Caco-2 (cell line): ENCODE data around the gene SLC6A17. TPM values are rescaled to one million over a fixed set of nuclear protein-coding genes. Genes with fewer than 3 reads are reported as not detected.

ENCODE experiments used
- Bru-seq: library from RNA; stranded (reverse); fragments of 400-500 nt; gene quantifications from one replicate; lab custom pipeline; 2021; lab: Mats Ljungman, UMichigan
- BruChase-seq, 2 experiments: library from RNA; stranded (reverse); fragments of 400-500 nt; gene quantifications; one replicate each; lab custom pipeline; 2021; lab: Mats Ljungman, UMichigan
- BruUV-seq: library from RNA; stranded (reverse); fragments of 400-500 nt; replicated peaks from 2 replicates; lab custom pipeline; 2021; lab: Mats Ljungman, UMichigan
- CTCF ChIA-PET: fragments of 300-600 bp; sonication (Branson Sonifier 250); formaldehyde crosslinking; loops from one replicate; lab custom pipeline; 2022; ENCODE audit warnings: antibody characterized with exemption; lab: Charles Lee
- POLR2A ChIA-PET: fragments of 300-600 bp; sonication (Branson Sonifier 250); formaldehyde crosslinking; loops from one replicate; lab custom pipeline; 2022; ENCODE audit warnings: antibody characterized with exemption; lab: Charles Lee
- DNase-seq, 2 experiments: peaks; one replicate each; pipeline versions ENCODE4 v3.0.0 to v3.0.0-alpha.2; 2020 to 2022
- H3K27me3 ChIP-seq: replicated peaks from 2 replicates; pipeline ENCODE4 v1.6.0; 2011; ENCODE audit warnings: low read length; ENCODE audit not compliant: control insufficient read depth, insufficient read depth
- H3K36me3 ChIP-seq: 2 replicates; pipeline ENCODE4 v1.5.1; 2011; ENCODE audit warnings: low read length; ENCODE audit not compliant: control insufficient read depth, insufficient read depth
- H3K4me1 ChIP-seq: fragments of 250-450 bp; sonication (Bioruptor Pico); 2 replicates; pipeline ENCODE4 v1.5.1; 2020; ENCODE audit warnings: mild to moderate bottlenecking
- H3K4me3 ChIP-seq: 2 replicates; pipeline ENCODE4 v1.5.1; 2011; ENCODE audit warnings: low read depth, mild to moderate bottlenecking, control low read depth, low read length
- H3K9me3 ChIP-seq: fragments of 250-450 bp; sonication (Bioruptor Pico); 2 replicates; pipeline ENCODE4 v1.5.1; 2020; ENCODE audit warnings: mild to moderate bottlenecking, moderate library complexity
- H3K27ac Mint-ChIP-seq: one replicate; pipeline ENCODE4 v1.8.0; 2022; ENCODE audit warnings: mixed read lengths; ENCODE audit not compliant: unreplicated experiment
- H3K27me3 Mint-ChIP-seq: one replicate; pipeline ENCODE4 v1.8.0; 2022; ENCODE audit warnings: mixed read lengths; ENCODE audit not compliant: insufficient read depth, unreplicated experiment
- H3K36me3 Mint-ChIP-seq: one replicate; pipeline ENCODE4 v1.8.0; 2022; ENCODE audit warnings: mild to moderate bottlenecking, mixed read lengths; ENCODE audit not compliant: insufficient read depth, unreplicated experiment
- H3K4me1 Mint-ChIP-seq: one replicate; pipeline ENCODE4 v1.8.0; 2022; ENCODE audit warnings: low read depth, mixed read lengths; ENCODE audit not compliant: unreplicated experiment
- H3K4me3 Mint-ChIP-seq: one replicate; pipeline ENCODE4 v1.8.0; 2022; ENCODE audit warnings: mild to moderate bottlenecking, moderate library complexity, mixed read lengths; ENCODE audit not compliant: unreplicated experiment
- H3K9me3 Mint-ChIP-seq: one replicate; pipeline ENCODE4 v1.8.0; 2022; ENCODE audit warnings: mixed read lengths; ENCODE audit not compliant: unreplicated experiment
- CTCF ChIP-seq, 2 experiments: fragments of 200-600 bp in 1 of 2; IDR thresholded peaks; 1 replicate in 1 of 2; 2 replicates in 1 of 2; pipeline versions ENCODE4 v1.5.1 to v1.8.0; 2011 to 2022; ENCODE audit warnings: antibody characterized with exemption in 1 of 2, control low read depth in 1 of 2, inconsistent platforms in 1 of 2, low read depth in 1 of 2, low read length in 1 of 2, mild to moderate bottlenecking in 1 of 2, moderate library complexity in 1 of 2; ENCODE audit not compliant: insufficient read depth in 1 of 2, severe bottlenecking in 1 of 2, unreplicated experiment in 1 of 2
- intact Hi-C: fragments of 100-400 bp; cut with micrococcal nuclease; formaldehyde crosslinking; loops from one replicate; pipeline ENCODE4 v1.10.0; 2022; ENCODE audit not compliant: unreplicated experiment
- long read RNA-seq: library from polyadenylated mRNA; stranded (forward); transcript quantifications from one replicate; pipeline ENCODE4 v2.0.0, GENCODE V29; 2022
- total RNA-seq: library from RNA; stranded (reverse); gene quantifications from 2 replicates; pipeline ENCODE4 v1.2.3, GENCODE V29; 2022

SLC6A17 gene
- total RNA-seq (not detected in 2 replicates), Bru-seq, nascent RNA (percentile 2 among the genes with signal in this experiment), BruChase-seq, experiment 1, labeled RNA remaining after a 2-hour chase (percentile 5 among the genes with signal in this experiment), BruChase-seq, experiment 2, labeled RNA remaining after a 6-hour chase (percentile 7 among the genes with signal in this experiment)
- long read RNA-seq, result 0 reads

GRCh38 chr1:110150330-110151174, at the start of gene SLC6A17:
Gene SLC6A17, plus strand, starts transcription at chr1:110150494. Its CDS starts 16,436 bp downstream, at chr1:110166930.
- no peaks in the 10 kb centered on the region for H3K9me3 Mint-ChIP-seq
- Histone ChIP-seq H3K27me3 (no peaks in the 10 kb centered on the region), H3K36me3 (no peaks in the 10 kb centered on the region), H3K9me3 (no peaks in the 10 kb centered on the region), H3K4me1 (no peaks in the 10 kb centered on the region), H3K4me3 (no peak within 1 kb of the TSS)
- DNase-seq, result no peak
- ChIA-PET CTCF (no interaction called here), POLR2A (no interaction called here)
- no peak within 1 kb of the TSS for H3K27ac Mint-ChIP-seq
- intact Hi-C loops, result no loop called here
- TF ChIP-seq CTCF (IDR thresholded peaks at IDR 0.05; ENCODE audit: insufficient read depth in 1 of 2, low read depth in 1 of 2, low read length in 1 of 2, severe bottlenecking in 1 of 2, unreplicated experiment in 1 of 2), result no peak
- H3K4me1 Mint-ChIP-seq, result no peaks in the 10 kb centered on the region
- no TSS peak for BruUV-seq
- H3K27me3 Mint-ChIP-seq, result peaks cover 4% of the 10 kb centered on the region
- no peaks in the 10 kb centered on the region for H3K36me3 Mint-ChIP-seq
- H3K4me3 Mint-ChIP-seq, result no peak within 1 kb of the TSS

GRCh38 chr1:110102081-110102480, 48.2 kb upstream of the SLC6A17 start:
- Mint-ChIP-seq H3K27ac (no peak overlapping the region), H3K36me3 (no peaks in the 10 kb centered on the region), H3K4me3 (no peak overlapping the region), H3K4me1 (no peaks in the 10 kb centered on the region), H3K9me3 (no peaks in the 10 kb centered on the region), H3K27me3 (peaks cover 3% of the 10 kb centered on the region)
- intact Hi-C loops, result no loop called here
- no peaks in the 10 kb centered on the region for H3K4me1 ChIP-seq
- H3K27me3 ChIP-seq, result no peaks in the 10 kb centered on the region
- no peak overlapping the region for H3K4me3 ChIP-seq
- H3K9me3 ChIP-seq, result no peaks in the 10 kb centered on the region
- CTCF ChIA-PET, result no interaction called here
- BruUV-seq, result no TSS peak
- no peak for DNase-seq
- H3K36me3 ChIP-seq, result no peaks in the 10 kb centered on the region
- no peak for TF ChIP-seq CTCF (IDR thresholded peaks at IDR 0.05; ENCODE audit: insufficient read depth in 1 of 2, low read depth in 1 of 2, low read length in 1 of 2, severe bottlenecking in 1 of 2, unreplicated experiment in 1 of 2)
- POLR2A ChIA-PET, result no interaction called here

- H3K27ac Mint-ChIP-seq, result no peak overlapping the region
- H3K4me3 ChIP-seq, result no peak overlapping the region
- no peaks in the 10 kb centered on the region for H3K27me3 ChIP-seq
- peak; percentile 68 to 70 for DNase-seq
- ChIA-PET CTCF (interaction anchor here (0.7 to 4.5 kb wide), 7 partner anchors 10 to 1311 kb away, joined by 3 to 55 read pairs (median 4); no protein-coding TSS in a partner anchor), POLR2A (no interaction called here)
- H3K4me1 ChIP-seq, result no peaks in the 10 kb centered on the region
- intact Hi-C loops, result loop anchor here (1.0 kb wide), 3 partner anchors 18 to 77 kb away; no protein-coding TSS in a partner anchor
- no peaks in the 10 kb centered on the region for H3K36me3 Mint-ChIP-seq
- no peaks in the 10 kb centered on the region for H3K9me3 Mint-ChIP-seq
- no peak overlapping the region for H3K4me3 Mint-ChIP-seq
- no peaks in the 10 kb centered on the region for H3K4me1 Mint-ChIP-seq
- TF ChIP-seq CTCF (IDR thresholded peaks at IDR 0.05; ENCODE audit: insufficient read depth in 1 of 2, low read depth in 1 of 2, low read length in 1 of 2, severe bottlenecking in 1 of 2, unreplicated experiment in 1 of 2), result peak; percentile 70 to 81
- no TSS peak for BruUV-seq
- H3K36me3 ChIP-seq, result no peaks in the 10 kb centered on the region
- peaks cover 8% of the 10 kb centered on the region for H3K27me3 Mint-ChIP-seq
- no peaks in the 10 kb centered on the region for H3K9me3 ChIP-seq
These were observed 44.0 kb upstream of the SLC6A17 start for GRCh38 chr1:110106013-110106941.
